ENCODE data around the gene GRAMD1B.

GRCh38 chr11:123570939-123571580 is 141.0 kb downstream of the GRAMD1B start:
- TF ChIP-seq EZH2 (IDR thresholded peaks at IDR 0.05; ENCODE audit: low read depth) (no peak), CTCF (conservative IDR thresholded peaks at IDR 0.05) (no peak)
